Brain microvascular endothelial cell (primary cell): ENCODE measurements around the gene PAK6.

Experiments used
- DNase-seq: peaks from one replicate; pipeline ENCODE4 v3.0.0-alpha.2; 2020
- H3K27ac ChIP-seq: fragments of 250-450 bp; sonication (Bioruptor Pico); 2 replicates; pipeline ENCODE4 v1.5.1; 2020; ENCODE audit warnings: mild to moderate bottlenecking, moderate library complexity
- H3K27me3 ChIP-seq: fragments of 250-450 bp; sonication (Bioruptor Pico); replicated peaks from 2 replicates; pipeline ENCODE4 v1.5.1; 2020; ENCODE audit warnings: mild to moderate bottlenecking
- H3K36me3 ChIP-seq: fragments of 250-450 bp; sonication (Bioruptor Pico); replicated peaks from 2 replicates; pipeline ENCODE4 v1.5.1; 2020; ENCODE audit warnings: mild to moderate bottlenecking
- H3K4me3 ChIP-seq: 2 replicates; pipeline ENCODE4 v1.5.1; 2011; ENCODE audit warnings: low read depth, mild to moderate bottlenecking, control low read depth, low read length, moderate library complexity
- CTCF ChIP-seq: IDR thresholded peaks from 2 replicates; pipeline ENCODE4 v1.5.1; 2011; ENCODE audit warnings: low read depth, mild to moderate bottlenecking, moderate library complexity, low read length, control low read depth, inconsistent platforms; ENCODE audit errors: missing control alignments
- in situ Hi-C: cut with HindIII; loops from 2 replicates; pipeline ENCODE4 v1.10.0; 2017; ENCODE audit warnings: low sequenced_read_pairs, low pct_ligation_motif_present

Gene PAK6

DNA sequence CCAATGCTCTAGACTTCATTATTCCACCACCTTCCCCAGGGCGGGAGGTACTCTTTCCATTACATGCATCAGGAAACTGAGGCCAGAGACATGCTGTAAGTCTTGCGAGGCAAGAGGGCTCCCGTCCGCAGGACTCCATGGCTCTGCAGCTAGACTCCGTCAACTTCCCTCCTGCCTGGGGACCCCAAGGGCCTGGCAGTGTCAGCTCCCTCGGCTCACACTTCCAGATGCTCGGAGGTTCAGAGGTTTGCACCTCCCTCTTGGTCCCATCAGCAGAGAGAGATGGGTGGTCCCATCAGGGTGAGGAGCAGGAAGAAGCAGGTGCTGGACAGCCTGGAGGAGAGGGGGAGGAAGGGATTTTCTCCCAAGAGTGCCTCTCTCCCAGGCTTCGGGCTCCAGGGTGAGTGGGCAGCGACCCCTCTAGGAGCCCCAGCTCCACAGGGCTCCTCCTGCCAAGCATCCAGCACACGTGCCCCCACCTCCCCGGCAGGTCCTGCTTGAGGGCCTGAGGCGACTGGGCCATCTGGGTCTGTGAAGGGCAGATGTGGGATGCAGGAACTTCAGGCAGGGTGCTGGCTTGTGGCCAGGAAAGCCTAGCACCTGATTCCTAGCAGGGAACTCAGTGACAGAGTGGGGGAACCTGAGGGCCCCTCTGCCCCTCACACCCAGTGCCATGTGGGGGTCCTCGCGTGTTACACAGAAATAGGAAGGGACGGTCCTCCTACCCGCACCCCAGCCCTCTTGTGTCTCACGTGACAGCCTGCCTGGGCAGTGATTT is 9.3 kb downstream of the PAK6 start:
- in situ Hi-C loops = no loop called here
- no peak for DNase-seq
- H3K27ac ChIP-seq = no peak overlapping the region
- H3K36me3 ChIP-seq = no peaks in the 10 kb centered on the region
- H3K4me3 ChIP-seq = no peak overlapping the region
- peaks cover 11% of the 10 kb centered on the region for H3K27me3 ChIP-seq
- no peak for TF ChIP-seq CTCF

DNA sequence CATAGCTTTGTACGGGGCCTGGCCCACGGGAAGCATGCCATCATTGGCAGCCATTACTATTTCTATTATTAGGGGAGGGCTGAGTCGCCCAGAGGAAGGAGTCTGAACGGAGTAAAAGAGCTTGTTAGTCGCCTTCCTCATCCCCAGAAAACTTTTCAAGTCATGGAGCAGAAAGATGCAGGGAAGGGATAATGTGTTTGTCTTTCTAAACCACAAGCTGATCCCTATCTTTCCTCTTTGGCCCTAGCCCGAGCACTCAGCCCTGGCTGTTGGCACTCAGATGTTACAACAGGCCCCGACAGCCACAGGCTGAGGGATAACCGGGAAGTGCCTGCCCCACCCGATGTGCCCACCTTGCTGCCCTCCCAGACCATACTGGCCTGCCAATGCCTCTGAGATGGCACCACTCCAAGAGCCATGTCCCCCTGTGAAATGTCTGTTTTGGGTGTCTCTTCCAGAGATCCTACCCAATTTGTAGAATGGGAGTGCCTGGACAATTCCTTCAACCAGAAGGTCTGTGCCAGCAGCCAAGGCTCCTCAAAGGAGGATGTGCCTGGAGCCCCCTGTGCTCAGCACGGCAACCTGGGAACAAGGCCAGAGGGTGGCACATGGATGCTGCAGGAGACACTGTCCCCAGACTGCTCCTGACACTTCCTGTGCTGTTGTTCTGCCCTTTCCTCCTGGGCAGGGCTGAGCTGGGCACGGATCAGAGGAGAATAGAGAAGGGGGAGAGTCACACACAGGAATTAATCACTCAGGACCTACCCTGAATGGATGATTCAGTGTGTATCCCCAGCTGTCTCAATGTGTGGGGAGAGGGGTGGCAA is 10.8 kb downstream of the PAK6 start:
- Histone ChIP-seq H3K36me3 (no peaks in the 10 kb centered on the region), H3K27ac (no peak overlapping the region), H3K4me3 (no peak overlapping the region), H3K27me3 (peaks cover 17% of the 10 kb centered on the region)
- no peak for TF ChIP-seq CTCF
- DNase-seq = no peak
- in situ Hi-C loops = no loop called here

- no peak for DNase-seq
- Histone ChIP-seq H3K36me3 (no peaks in the 10 kb centered on the region), H3K27ac (no peak overlapping the region), H3K4me3 (no peak overlapping the region), H3K27me3 (peaks cover 17% of the 10 kb centered on the region)
- TF ChIP-seq CTCF = no peak
- in situ Hi-C loops = no loop called here
Observed at GRCh38 chr15:40250304-40250656, 11.4 kb downstream of the PAK6 start.

GRCh38 chr15:40250771-40251483 is 12.1 kb downstream of the PAK6 start:
- no peak overlapping the region for H3K4me3 ChIP-seq
- DNase-seq = no peak
- H3K27ac ChIP-seq = no peak overlapping the region
- in situ Hi-C loops = no loop called here
- peaks cover 17% of the 10 kb centered on the region for H3K27me3 ChIP-seq
- no peak for TF ChIP-seq CTCF
- H3K36me3 ChIP-seq = no peaks in the 10 kb centered on the region

DNA sequence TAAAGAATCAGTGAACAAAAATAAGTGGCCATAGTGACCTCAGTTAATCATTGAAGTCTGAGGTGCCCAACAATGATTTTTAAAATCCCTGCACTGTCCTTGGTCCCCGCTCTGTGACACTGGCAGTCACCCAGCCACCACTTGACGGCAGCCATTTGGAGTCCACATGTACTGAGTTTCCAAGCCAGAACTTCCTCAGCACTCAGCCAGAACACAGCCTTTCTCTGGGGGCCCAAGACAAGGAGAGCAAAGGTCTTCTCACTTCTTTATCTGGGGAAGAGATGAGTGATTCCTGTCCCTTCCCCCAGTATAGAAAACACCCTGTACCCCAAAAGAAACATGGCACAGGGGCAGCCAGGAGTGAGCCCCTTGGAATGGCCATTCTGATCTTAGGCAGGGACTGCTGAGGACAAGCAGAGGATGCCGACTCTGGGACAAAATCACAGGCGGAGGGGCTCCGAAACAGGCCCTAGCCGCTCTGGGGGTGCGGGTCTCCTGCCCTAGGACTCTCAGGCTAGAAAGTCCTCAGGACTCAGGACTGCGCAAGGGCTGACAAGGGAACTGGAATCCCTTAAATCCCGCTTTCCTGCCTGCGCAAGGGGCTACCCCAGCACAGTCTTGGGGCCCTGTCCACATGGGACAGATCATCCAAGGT is 12.8 kb downstream of the PAK6 start:
- in situ Hi-C loops = no loop called here
- TF ChIP-seq CTCF = no peak

More for the DNA sequence above, 12.8 kb downstream of the PAK6 start:
- Histone ChIP-seq H3K27ac (no peak overlapping the region), H3K36me3 (no peaks in the 10 kb centered on the region), H3K27me3 (peaks cover 17% of the 10 kb centered on the region), H3K4me3 (no peak overlapping the region)
- DNase-seq = no peak
